Peyer's patch (tissue), 4 donors: ENCODE results near the gene SAPCD2.

Experiments used
- POLR2A ChIP-seq, 2 donors: fragments of 450-650 bp; IDR thresholded peaks; one replicate each; pipeline ENCODE4 v1.5.1; 2017; ENCODE audit warnings: antibody characterized with exemption in 2 of 2, mild to moderate bottlenecking in 2 of 2, moderate library complexity in 2 of 2
- TF ChIP-seq, protein P1 (sequence below), 6 experiments: fragments of 450-650 bp in 4 of 6; fragments of 200-600 bp in 2 of 6; sonication (generic) in 1 of 6; IDR thresholded peaks; one replicate each; pipeline ENCODE4 v1.5.1; 2017 to 2019; ENCODE audit warnings: antibody characterized with exemption in 6 of 6, mild to moderate bottlenecking in 3 of 6, moderate library complexity in 1 of 6

DNA sequence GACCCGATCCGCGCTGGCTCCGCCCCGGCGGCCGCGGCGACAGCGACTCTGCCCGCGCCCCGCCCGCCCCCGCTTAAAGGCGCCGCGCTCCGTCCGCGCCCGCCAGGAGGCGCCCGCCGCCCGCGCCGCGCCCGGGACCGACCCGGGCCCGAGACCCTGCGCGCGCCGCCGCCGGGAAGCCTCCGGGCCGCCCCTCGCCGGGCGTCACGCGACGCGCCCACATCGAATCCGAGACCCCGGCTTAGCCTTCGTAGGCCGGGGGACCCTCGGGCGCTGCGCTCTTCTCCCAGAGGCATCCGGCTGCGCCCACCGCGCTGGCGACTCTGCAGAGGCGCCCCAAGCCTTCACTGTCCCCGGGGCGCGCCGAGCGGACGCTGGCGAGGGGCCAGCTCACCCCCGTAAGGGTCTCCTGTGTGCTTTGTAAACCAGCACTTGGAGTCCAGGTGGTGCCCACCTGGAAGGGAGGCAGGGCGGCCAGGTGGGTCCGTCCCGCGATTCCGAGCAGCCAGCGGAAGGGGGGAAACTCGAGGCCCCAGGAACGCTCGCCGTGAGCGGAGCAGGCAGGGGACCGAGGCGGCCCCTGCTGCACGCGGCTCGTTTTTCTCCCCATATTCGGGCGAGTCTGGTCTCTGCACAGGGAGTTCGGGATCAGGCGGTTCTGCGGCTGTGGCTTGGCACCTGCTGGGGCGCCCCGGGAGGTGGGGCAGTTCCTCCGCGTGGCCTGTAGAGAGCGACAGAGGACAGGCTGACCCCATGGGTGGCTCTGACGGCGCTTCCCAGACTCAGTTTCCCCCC is 41.9 kb downstream of the SAPCD2 start:
- TF ChIP-seq, protein P1, sequence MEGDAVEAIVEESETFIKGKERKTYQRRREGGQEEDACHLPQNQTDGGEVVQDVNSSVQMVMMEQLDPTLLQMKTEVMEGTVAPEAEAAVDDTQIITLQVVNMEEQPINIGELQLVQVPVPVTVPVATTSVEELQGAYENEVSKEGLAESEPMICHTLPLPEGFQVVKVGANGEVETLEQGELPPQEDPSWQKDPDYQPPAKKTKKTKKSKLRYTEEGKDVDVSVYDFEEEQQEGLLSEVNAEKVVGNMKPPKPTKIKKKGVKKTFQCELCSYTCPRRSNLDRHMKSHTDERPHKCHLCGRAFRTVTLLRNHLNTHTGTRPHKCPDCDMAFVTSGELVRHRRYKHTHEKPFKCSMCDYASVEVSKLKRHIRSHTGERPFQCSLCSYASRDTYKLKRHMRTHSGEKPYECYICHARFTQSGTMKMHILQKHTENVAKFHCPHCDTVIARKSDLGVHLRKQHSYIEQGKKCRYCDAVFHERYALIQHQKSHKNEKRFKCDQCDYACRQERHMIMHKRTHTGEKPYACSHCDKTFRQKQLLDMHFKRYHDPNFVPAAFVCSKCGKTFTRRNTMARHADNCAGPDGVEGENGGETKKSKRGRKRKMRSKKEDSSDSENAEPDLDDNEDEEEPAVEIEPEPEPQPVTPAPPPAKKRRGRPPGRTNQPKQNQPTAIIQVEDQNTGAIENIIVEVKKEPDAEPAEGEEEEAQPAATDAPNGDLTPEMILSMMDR (IDR thresholded peaks at IDR 0.05) = peak; percentile 46 to 68 (median 62)
- TF ChIP-seq POLR2A (IDR thresholded peaks at IDR 0.05) = no peak
